Caco-2 (cell line): ENCODE data around the gene CEACAM4. TPM values are rescaled to one million over a fixed set of nuclear protein-coding genes. Genes with fewer than 3 reads are reported as not detected.

Experiments used
- BruUV-seq: library from RNA; stranded (reverse); fragments of 400-500 nt; replicated peaks from 2 replicates; lab custom pipeline; 2021; lab: Mats Ljungman, UMichigan
- CTCF ChIA-PET: fragments of 300-600 bp; sonication (Branson Sonifier 250); formaldehyde crosslinking; loops from one replicate; lab custom pipeline; 2022; ENCODE audit warnings: antibody characterized with exemption; lab: Charles Lee
- POLR2A ChIA-PET: fragments of 300-600 bp; sonication (Branson Sonifier 250); formaldehyde crosslinking; loops from one replicate; lab custom pipeline; 2022; ENCODE audit warnings: antibody characterized with exemption; lab: Charles Lee
- DNase-seq, 2 experiments: peaks; one replicate each; pipeline versions ENCODE4 v3.0.0 to v3.0.0-alpha.2; 2020 to 2022
- H3K27me3 ChIP-seq: replicated peaks from 2 replicates; pipeline ENCODE4 v1.6.0; 2011; ENCODE audit warnings: low read length; ENCODE audit not compliant: control insufficient read depth, insufficient read depth
- H3K36me3 ChIP-seq: 2 replicates; pipeline ENCODE4 v1.5.1; 2011; ENCODE audit warnings: low read length; ENCODE audit not compliant: control insufficient read depth, insufficient read depth
- H3K4me1 ChIP-seq: fragments of 250-450 bp; sonication (Bioruptor Pico); 2 replicates; pipeline ENCODE4 v1.5.1; 2020; ENCODE audit warnings: mild to moderate bottlenecking
- H3K4me3 ChIP-seq: 2 replicates; pipeline ENCODE4 v1.5.1; 2011; ENCODE audit warnings: low read depth, mild to moderate bottlenecking, control low read depth, low read length
- H3K9me3 ChIP-seq: fragments of 250-450 bp; sonication (Bioruptor Pico); 2 replicates; pipeline ENCODE4 v1.5.1; 2020; ENCODE audit warnings: mild to moderate bottlenecking, moderate library complexity
- H3K27ac Mint-ChIP-seq: one replicate; pipeline ENCODE4 v1.8.0; 2022; ENCODE audit warnings: mixed read lengths; ENCODE audit not compliant: unreplicated experiment
- H3K27me3 Mint-ChIP-seq: one replicate; pipeline ENCODE4 v1.8.0; 2022; ENCODE audit warnings: mixed read lengths; ENCODE audit not compliant: insufficient read depth, unreplicated experiment
- H3K36me3 Mint-ChIP-seq: one replicate; pipeline ENCODE4 v1.8.0; 2022; ENCODE audit warnings: mild to moderate bottlenecking, mixed read lengths; ENCODE audit not compliant: insufficient read depth, unreplicated experiment
- H3K4me1 Mint-ChIP-seq: one replicate; pipeline ENCODE4 v1.8.0; 2022; ENCODE audit warnings: low read depth, mixed read lengths; ENCODE audit not compliant: unreplicated experiment
- H3K4me3 Mint-ChIP-seq: one replicate; pipeline ENCODE4 v1.8.0; 2022; ENCODE audit warnings: mild to moderate bottlenecking, moderate library complexity, mixed read lengths; ENCODE audit not compliant: unreplicated experiment
- H3K9me3 Mint-ChIP-seq: one replicate; pipeline ENCODE4 v1.8.0; 2022; ENCODE audit warnings: mixed read lengths; ENCODE audit not compliant: unreplicated experiment
- CTCF ChIP-seq, 2 experiments: fragments of 200-600 bp in 1 of 2; IDR thresholded peaks; 1 replicate in 1 of 2; 2 replicates in 1 of 2; pipeline versions ENCODE4 v1.5.1 to v1.8.0; 2011 to 2022; ENCODE audit warnings: antibody characterized with exemption in 1 of 2, control low read depth in 1 of 2, inconsistent platforms in 1 of 2, low read depth in 1 of 2, low read length in 1 of 2, mild to moderate bottlenecking in 1 of 2, moderate library complexity in 1 of 2; ENCODE audit not compliant: insufficient read depth in 1 of 2, severe bottlenecking in 1 of 2, unreplicated experiment in 1 of 2
- intact Hi-C: fragments of 100-400 bp; cut with micrococcal nuclease; formaldehyde crosslinking; loops from one replicate; pipeline ENCODE4 v1.10.0; 2022; ENCODE audit not compliant: unreplicated experiment
- total RNA-seq: library from RNA; stranded (reverse); gene quantifications from 2 replicates; pipeline ENCODE4 v1.2.3, GENCODE V29; 2022

The CEACAM4 gene
- total RNA-seq, 1 experiment from 2014 or later, result not detected

GRCh38 chr19:41606215-41606837 is 20.5 kb downstream of the CEACAM4 start:
- H3K4me1 ChIP-seq, result no peaks in the 10 kb centered on the region
- no peaks in the 10 kb centered on the region for H3K9me3 ChIP-seq
- no TSS peak for BruUV-seq
- Mint-ChIP-seq H3K36me3 (no peaks in the 10 kb centered on the region), H3K27me3 (peaks cover 31% of the 10 kb centered on the region), H3K4me3 (no peak overlapping the region), H3K27ac (no peak overlapping the region), H3K9me3 (no peaks in the 10 kb centered on the region), H3K4me1 (no peaks in the 10 kb centered on the region)
- intact Hi-C loops, result no loop called here
- ChIA-PET POLR2A (no interaction called here), CTCF (no interaction called here)
- TF ChIP-seq CTCF (IDR thresholded peaks at IDR 0.05; ENCODE audit: insufficient read depth in 1 of 2, low read depth in 1 of 2, low read length in 1 of 2, severe bottlenecking in 1 of 2, unreplicated experiment in 1 of 2), result no peak
- no peaks in the 10 kb centered on the region for H3K36me3 ChIP-seq
- DNase-seq, result no peak
- no peak overlapping the region for H3K4me3 ChIP-seq
- no peaks in the 10 kb centered on the region for H3K27me3 ChIP-seq

- Mint-ChIP-seq H3K27me3 (peaks cover 30% of the 10 kb centered on the region), H3K36me3 (no peaks in the 10 kb centered on the region), H3K9me3 (no peaks in the 10 kb centered on the region), H3K27ac (no peak overlapping the region), H3K4me3 (no peak overlapping the region), H3K4me1 (no peaks in the 10 kb centered on the region)
- H3K9me3 ChIP-seq, result no peaks in the 10 kb centered on the region
- no TSS peak for BruUV-seq
- H3K36me3 ChIP-seq, result no peaks in the 10 kb centered on the region
- ChIA-PET CTCF (interaction anchor here (1.1 kb wide), 1 partner anchor 13 kb away, joined by 3 read pairs; no protein-coding TSS in a partner anchor), POLR2A (no interaction called here)
- no peak for TF ChIP-seq CTCF (IDR thresholded peaks at IDR 0.05; ENCODE audit: insufficient read depth in 1 of 2, low read depth in 1 of 2, low read length in 1 of 2, severe bottlenecking in 1 of 2, unreplicated experiment in 1 of 2)
- H3K4me3 ChIP-seq, result no peak overlapping the region
- H3K4me1 ChIP-seq, result no peaks in the 10 kb centered on the region
- H3K27me3 ChIP-seq, result no peaks in the 10 kb centered on the region
- DNase-seq, result no peak
- intact Hi-C loops, result no loop called here
Measured at GRCh38 chr19:41604831-41605230, 22.0 kb downstream of the CEACAM4 start.

- Mint-ChIP-seq H3K4me3 (no peak overlapping the region), H3K27me3 (peaks cover 18% of the 10 kb centered on the region), H3K9me3 (no peaks in the 10 kb centered on the region), H3K4me1 (no peaks in the 10 kb centered on the region), H3K27ac (no peak overlapping the region), H3K36me3 (no peaks in the 10 kb centered on the region)
- no peaks in the 10 kb centered on the region for H3K4me1 ChIP-seq
- H3K9me3 ChIP-seq, result no peaks in the 10 kb centered on the region
- ChIA-PET POLR2A (no interaction called here), CTCF (interaction anchor here (0.5 kb wide), 1 partner anchor 153 kb away, joined by 3 read pairs; no protein-coding TSS in a partner anchor)
- intact Hi-C loops, result no loop called here
- no peaks in the 10 kb centered on the region for H3K36me3 ChIP-seq
- no peak overlapping the region for H3K4me3 ChIP-seq
- DNase-seq, result no peak
- H3K27me3 ChIP-seq, result no peaks in the 10 kb centered on the region
- BruUV-seq, result no TSS peak
- TF ChIP-seq CTCF (IDR thresholded peaks at IDR 0.05; ENCODE audit: insufficient read depth in 1 of 2, low read depth in 1 of 2, low read length in 1 of 2, severe bottlenecking in 1 of 2, unreplicated experiment in 1 of 2), result no peak
Measured at GRCh38 chr19:41601771-41602170, 25.1 kb downstream of the CEACAM4 start.
